ENCODE measurements around the gene DHRS11.

The DHRS11 gene

DNA sequence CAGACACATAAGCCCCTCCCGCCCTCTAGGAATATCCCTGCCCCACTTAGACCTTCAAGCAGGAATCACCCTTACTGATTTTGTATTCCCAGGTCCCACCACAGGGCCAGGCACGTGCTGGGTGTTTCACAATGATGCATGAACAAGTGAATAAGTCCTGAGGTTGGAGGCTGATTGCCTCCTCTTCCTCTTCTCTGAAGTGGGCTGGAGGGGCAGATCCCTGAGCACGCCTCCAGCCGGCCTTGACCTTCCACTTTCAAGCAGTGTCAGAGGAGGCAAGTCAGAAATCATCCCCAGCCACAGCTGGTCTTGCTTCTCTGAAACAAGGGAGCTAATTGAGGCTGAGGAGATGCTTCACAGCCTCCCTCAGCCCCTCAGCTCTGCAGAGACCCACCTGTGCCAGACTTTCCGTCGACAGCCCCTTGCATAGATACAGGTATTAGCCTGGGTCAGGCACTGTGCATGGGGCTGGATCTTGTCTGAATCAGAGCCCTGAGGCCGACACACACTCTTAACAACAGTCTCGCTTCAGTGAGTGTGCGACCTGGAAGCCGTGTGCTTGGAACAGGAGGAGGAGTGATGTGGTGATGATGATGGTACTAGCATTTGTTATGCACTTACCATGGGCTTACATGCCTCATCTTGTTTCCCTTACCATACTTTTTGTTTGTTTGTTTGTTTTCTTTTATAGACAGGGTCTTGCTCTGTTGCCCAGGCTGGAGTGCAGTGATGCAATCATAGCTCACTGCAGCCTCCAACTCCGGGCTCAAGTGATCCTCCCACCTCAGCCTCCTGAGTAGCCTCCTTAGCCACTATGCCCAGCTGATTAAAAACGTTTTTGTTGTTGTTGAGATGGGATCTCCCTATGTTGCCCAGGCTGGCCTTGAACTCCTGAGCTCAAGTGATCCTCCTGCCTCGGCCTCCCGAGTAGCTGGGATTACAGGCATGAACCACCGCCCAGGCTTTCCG, 24.7 kb downstream of the DHRS11 start:
- no peak for DNase-seq

DNA sequence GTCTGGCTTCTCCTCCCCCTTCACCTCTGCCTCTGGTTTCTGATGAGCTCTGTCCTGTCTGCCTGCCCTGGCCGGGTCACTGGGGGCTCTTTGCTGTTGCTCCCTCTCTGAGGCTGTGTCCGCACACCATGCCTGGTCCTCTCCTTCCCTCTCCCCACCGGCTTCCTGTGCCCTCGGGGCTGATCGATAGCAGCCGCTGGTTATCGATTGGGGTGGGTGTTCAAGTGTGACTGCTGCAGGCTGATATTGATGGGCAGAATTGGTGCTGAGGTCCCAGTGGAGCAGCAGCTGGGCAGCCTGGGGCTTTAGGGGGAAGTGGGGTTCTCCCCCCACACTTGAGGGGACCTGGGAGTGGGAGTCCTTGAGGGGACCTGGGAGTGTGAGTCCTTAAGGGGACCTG, 26.1 kb downstream of the DHRS11 start:
- no peak for DNase-seq

DNA sequence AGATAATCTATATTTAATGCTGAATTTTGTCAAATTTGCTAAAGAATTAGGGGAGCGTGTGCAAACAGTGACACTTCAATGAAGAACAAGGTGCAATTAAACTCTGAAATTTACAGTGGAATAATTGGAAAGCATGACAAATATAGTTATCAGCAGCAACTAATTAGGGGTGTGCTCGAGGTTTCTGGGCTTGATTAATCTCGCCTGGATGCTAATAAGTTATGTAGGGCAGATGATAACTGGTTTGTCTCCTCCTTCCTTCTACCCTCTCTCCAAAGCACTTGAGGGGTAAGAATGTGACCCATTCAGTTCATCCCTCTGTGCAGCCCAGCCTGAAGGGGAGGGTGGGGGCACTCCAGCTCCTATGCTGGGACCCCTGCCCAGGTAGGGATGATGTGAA, 31.6 kb downstream of the DHRS11 start:
- no peak for DNase-seq

DNA sequence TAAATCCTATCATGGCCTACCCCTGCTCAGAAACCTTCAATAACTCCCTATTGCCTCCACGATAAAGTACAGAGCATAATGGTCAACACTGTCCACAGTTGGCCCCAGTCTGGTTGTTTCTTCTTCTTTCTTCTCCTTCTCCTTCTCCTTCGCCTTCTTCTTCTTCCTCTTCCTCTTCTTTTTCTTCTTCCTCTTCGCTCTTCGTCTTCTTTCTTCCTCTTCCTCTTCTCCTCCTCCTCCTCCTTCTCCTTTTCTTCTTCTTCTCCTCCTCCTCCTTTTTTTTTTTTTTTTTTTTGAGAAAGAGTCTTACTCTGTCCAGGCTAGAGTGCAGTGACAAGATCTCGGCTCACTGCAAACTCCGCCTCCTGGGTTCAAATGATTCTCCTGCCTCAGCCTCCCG, 33.5 kb downstream of the DHRS11 start:
- no peak for DNase-seq

DNA sequence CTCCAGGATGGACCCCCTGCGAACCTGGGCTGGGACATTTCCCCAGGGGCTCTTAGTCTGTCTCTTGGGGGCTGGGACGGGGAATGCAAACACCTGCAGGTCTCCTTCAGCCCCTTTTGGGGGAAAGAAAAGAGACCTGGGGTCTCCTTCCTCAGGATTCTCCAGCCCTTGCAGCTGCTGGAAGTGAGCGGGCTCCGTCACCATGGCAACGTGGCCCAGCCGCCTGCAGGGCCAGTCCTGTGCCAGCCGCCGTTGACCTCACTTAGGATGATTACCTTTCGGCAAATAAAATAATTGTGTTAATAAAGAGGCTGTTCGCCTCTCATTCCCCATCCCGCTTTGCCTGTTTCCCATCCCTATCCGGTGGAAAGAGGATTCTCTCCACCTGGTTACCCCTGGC, 35.4 kb downstream of the DHRS11 start:
- DNase-seq: no peak

DNA sequence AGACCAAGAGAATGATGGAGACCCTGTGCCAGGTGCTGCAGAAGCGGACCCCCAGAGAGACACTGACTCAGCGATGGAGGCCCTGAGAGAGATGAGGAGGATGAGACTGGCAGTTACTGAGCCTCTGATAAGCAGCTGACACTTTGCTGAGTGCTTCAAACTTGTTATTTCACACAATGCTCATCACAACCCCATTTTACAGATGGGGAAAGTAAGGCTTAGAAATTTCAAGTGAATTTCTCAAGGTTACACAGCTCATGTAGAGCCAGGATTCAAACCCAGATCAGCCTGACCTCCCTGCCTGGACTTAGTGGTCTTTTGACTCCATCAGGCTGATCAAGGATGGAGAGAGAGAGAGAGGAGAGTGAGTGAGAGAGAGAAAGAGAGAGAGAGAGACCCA, 36.9 kb downstream of the DHRS11 start:
- DNase-seq: no peak

DNA sequence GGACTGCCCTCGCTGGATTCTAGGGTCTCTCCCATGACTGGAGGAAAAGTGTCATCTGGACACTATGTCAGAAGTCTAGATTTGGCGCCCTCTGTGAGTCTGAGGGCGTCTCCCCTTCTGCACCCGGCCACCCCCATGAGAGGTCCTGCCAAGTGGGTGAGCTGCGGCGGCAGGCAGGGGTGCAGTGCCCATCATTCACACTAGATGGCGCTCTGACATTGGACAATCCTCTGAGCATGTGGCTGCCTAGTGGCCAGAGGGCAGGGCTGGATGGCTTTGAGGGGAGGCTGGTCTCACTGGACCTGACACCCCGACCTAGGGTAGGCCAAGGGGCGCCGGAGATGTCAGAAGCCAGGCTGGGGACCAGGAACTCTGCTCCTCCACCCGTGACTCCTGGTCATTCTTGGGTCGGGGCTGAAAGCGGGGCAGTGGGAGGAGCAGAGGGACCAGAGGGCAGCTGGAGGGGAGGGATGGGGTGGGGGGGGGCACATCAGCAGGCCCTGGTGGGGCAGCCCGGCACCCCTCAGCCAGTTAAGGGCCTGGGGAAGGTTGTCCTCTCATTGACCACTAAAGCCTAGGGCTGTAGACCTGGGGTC, 37.7 kb downstream of the DHRS11 start:
- peak; percentile 55 to 74 (median 64) for DNase-seq

DNA sequence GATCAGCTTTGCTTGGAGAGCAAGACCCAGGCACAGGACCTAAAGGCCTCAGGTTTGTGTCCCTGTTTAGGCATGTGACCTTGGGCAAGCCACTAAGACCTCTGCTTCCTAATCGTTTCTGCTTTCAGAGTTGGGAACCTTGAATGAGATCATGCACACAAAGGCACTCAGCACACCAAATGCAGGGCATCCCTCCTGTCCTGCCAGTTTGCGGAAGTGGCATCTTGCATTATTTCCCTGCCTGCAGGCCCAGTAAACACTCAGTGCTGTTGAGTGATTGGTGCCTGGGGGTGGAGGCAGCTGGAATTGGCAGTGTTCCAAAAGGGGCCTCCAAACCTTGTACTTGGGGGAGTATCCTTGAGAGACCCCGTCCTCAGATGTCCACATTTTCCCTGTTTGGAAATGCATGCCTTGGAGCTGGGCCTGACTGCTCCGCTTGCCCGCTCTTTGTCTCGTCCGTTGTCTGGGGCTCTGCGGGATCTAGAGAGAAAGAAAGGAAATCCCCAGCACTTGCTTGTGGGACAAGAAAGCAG, 38.4 kb downstream of the DHRS11 start:
- DNase-seq: no peak

DNA sequence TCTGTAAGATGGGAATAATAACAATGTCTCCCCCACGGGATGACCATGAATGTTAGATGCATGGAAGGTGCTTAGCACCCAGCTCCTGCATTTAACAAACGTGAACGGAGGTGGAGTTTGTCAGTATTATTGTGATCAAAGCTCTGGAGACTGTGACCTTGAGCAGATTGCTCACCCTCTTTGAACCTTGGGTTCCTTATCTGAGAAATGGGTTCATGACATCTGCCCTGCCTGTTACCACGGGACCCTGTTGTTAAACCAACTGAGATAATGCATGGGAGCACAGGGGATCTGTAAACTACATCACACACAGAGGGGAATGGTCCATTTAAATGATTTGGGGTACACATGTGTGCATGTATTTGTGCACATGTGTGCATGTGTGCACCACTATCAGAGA, 39.3 kb downstream of the DHRS11 start:
- no peak for DNase-seq

DNA sequence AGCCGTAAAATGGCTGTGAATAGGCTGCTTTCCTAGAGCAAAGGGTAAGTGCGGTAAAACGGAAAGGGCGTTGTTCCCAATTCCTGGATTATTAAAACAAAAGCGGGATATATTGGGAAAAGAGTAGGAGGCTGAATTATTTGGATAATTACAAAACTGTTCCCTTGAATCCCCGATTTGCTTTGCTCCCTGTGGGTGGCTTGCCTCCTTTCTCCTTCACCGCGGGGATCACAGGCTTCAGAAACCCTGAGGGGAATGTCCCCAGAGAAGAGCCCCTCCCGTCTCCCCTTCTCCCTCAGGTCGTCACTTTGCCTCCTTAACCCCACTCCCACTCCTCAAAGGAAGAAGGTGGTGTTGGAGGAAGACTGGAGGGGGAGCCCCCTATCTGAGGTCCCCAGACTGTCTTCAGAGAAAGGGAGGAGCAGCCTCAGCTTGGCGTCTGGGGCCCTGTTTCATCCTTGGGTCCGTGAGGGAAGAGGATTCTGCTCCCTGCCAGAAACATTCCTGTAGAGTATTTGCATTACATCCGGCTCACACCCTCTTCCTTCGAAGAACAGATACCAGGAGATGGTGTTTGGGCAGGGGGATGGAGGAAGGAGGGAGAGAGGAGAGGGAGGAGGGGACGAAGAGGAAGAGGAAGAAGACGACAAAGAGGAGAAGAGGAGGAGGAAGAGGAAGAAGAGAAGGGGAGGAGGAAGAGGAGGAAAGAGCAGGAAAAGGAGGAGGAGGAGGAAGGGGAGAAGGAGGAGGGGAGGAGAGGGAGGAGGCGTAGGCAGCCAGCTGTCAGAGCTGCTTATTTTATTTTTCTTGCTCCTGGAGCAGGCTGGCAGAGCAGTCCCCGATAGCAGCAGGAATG, 41.5 kb downstream of the DHRS11 start:
- no peak for DNase-seq

DNA sequence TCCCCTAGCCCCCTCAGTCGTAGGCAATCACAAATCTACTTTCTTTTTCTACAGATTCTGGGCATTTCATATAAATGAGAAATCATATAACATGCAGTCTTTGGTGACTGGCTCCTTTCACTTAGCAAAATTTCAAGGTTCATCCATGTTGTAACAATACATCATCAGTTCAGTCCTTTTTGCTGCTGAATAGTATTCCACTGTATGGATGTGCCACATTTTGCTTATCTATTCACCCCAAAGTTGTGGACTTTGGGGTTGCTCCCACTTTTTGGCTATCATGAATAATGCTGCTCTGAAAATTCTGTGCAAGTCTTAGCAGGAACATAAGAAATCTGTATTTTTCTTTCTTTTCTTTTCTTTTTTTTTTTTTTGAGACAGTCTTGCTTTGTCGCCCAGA, 48.7 kb downstream of the DHRS11 start:
- no peak for DNase-seq

DNA sequence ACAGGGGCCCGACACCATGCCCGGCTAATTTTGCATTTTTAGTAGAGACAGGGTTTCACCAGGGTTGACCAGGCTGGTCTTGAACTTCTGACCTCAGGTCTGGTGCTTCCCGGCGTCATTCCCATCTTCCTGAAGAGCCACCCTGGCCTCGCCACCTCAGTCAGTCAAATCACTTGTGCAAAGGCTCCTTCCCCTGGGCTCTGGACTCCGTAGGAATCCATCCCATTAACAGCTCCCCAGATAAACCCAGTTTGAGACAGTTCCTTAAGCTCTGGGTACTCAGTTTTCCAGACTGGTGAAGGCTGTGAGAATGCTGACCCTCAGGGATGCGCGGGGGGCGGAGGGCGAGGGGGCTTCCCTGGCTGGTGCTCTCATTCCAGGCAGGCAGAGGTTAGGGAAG, 49.2 kb downstream of the DHRS11 start:
- DNase-seq: no peak

DNA sequence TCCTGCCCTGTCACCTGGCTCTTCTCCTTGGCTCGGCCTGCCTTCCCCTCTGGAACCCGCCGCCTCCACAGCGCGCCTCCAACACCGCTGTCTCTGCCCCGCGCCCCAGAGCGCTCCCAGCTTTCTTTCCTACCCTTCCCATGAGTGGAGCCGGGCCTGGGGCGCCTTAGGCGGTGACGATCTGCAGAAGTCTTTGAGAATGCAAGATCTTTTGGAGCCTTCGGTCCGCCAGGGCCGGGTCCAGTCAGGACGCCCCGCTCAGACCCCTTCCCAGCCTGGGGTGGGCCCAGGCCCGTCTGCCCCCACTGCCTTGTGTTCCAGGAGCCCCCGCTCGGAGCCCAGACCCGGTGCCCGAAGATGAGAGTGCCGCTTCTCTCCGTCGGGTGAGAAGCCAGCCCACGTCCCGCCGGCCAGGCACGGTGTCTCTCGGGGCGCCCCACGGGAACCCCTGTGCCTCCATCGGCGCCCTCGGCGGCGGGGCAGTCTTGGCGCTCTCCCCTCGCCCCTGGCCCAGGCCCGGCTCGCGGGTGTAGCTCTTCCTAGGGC, 49.7 kb downstream of the DHRS11 start:
- DNase-seq: no peak

DNA sequence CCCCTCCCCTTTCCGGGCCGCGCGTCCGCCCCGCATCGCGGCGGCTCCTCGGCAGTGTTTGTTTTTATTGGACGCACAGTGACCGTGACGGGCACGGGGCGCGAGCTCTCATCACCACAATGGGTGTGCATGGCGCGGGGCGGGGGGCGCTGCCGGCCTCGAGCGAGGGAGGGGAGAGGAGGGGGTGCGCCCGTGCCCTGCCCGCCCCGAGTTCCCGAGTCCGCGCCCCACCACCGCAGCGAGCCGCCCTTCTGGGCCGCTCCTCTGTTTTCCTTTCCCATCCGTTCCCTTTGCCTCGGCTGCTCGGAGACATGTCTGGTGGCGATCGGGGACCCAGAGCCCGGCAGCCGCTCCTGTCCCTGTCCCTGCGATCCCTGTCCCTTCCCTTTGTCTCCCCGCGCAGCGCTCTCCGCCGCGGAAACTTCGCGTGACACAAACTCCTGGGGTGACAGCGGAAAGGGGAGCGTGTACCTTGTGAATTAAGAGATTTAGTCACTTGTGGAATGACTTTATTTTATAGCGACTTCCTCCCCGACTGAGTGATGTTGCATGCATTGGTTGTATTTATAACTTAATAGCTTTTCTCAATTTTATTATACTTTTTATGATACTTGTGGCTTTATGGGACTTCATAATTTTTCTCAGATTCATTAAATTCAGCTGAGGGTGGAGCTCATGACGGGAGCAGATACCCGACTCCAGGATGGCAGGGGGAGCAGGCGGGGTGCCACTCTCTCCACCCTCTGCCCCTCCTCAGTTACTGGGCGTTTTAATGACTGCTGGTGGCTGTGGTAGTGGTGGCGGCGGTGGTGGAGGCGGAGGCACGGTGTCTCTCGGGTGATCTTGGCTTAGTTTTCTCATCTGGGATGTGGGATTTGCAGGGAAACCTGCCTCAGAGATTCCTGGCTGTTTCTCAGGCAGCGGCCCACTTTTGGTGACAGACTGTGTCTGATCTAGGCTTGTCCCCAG, 50.5 kb downstream of the DHRS11 start:
- no peak for DNase-seq

DNA sequence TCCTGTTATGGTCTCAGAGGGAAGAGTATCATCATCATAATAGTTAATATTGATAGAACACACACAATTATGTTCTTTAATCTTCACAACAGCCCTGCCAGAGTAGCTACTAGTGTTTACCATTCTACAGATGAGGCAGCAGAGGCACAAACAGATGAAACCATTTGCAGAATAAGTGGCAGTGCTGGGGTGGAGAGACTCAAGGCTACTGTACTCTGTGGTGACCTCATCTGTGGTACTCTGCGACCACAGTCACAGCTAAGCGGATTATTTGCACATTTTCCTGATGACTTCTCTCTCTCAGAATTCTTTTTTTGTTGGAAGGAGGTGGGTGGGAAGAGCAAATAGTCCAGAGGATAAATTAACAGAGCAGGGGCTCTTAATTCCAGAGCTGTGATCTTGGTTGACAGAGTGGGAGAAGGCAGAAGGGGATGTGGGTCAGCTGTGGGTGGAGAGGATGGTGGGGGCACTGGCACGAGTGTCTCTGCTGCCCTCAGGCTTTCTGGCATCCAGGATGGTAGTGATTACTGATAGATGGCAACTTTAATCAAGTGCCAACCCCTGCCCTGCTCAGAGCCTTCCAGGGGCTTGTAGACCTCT, 51.5 kb downstream of the DHRS11 start:
- DNase-seq: no peak

DNA sequence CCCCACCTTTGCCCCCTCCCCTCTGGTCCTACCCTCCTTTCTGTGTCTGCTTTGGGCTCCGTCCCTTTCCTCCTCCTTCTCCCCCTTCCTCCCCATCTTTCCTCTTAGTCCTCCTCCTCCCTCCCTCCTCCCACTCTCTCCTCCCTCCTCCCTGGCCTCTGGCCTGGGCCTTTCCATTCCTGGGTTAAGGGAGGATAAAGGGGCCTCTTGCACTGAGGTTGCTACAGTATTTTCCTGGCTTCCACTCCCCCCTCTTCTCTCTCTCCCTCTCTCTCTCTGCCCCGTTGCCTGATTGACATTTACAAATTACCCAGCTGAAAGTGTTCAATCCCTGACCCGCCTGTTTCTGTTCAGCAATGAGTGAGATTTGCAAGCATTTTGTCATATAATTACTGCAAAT, 53.7 kb downstream of the DHRS11 start:
- no peak for DNase-seq

DNA sequence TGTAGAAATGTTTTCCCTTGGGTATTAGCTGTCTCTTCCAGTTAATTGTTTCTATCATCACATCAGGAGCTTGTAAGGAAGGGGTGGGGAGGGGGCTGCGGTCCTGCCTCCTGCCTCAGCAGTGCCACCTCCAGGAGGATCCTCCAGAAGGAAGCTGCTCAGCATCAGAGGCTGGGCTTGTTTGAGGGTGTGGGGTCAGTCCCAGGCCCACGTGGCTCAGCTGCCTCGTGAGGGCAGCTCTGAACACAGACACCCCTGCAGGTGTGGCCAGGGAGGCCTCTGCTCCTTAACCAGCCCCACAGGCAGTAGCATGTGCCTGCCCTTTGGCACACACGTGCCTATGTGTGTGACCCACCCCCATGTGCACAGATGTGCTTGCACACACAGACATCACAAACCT, 56.0 kb downstream of the DHRS11 start:
- DNase-seq: no peak

DNA sequence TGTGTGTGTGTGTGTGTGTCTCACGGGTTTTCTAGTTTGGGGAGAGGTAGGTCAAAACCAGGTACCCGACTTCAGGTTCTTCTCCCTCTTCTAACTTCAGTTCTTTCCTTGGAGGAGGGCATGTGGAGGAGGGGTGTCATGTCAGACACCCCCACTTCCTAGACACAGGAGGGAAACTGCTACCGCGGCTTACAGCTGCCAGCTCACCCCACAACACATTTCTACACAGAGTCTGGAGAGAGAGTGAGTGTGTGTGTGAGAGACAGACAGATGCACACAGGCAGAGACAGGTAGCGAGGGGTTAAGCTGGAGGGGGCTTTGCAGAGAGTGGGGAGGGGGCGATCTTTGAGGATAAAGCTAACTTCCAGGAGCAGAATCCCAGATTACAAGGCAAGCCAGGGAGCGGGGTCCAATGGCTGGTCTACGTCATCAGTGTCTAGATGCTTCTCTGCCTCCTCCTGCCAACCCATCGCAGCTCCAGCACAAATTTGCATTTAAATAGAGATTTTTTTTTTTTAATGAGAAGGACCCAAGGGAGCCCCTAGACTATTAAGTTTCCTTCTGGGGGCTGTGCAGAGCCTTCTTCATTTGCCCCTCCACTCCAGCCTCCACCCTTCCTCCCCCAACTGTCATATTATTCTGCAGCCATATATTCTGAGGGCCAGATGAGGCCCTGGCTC, 58.6 kb downstream of the DHRS11 start:
- DNase-seq: no peak
